Suppressor macrophage (primary cell): ENCODE data around the gene LUC7L3.

Source experiments
- DNase-seq, 4 experiments: peaks; one replicate each; pipeline ENCODE4 v3.0.0-alpha.2; 2020 to 2022

The LUC7L3 gene

GRCh38 chr17:50754521-50754920 is 35.1 kb downstream of the LUC7L3 start:
- DNase-seq, result no peak

- DNase-seq, result no peak
These were observed 39.1 kb downstream of the LUC7L3 start for GRCh38 chr17:50758524-50758923.

- DNase-seq, result no peak
These were observed 39.7 kb downstream of the LUC7L3 start for GRCh38 chr17:50758989-50759544.

- DNase-seq, result no peak
These were observed 42.8 kb downstream of the LUC7L3 start for GRCh38 chr17:50762177-50762576.

GRCh38 chr17:50763716-50764475 is 44.5 kb downstream of the LUC7L3 start:
- DNase-seq, result no peak

GRCh38 chr17:50764734-50765149 is 45.3 kb downstream of the LUC7L3 start:
- DNase-seq, result no peak

- DNase-seq, result peak; percentile 50 to 68 (median 62)
These were observed 46.2 kb downstream of the LUC7L3 start for GRCh38 chr17:50765454-50766221.

GRCh38 chr17:50766222-50767023 is 47.0 kb downstream of the LUC7L3 start:
- no peak for DNase-seq

GRCh38 chr17:50767030-50767429 is 47.6 kb downstream of the LUC7L3 start:
- no peak for DNase-seq

- DNase-seq, result no peak
These were observed 48.0 kb downstream of the LUC7L3 start, which contains the start of gene ANKRD40CL for GRCh38 chr17:50767446-50767845. ANKRD40CL (minus strand) TSS chr17:50767518; CDS start chr17:50766913, 605 bp downstream.

GRCh38 chr17:50768346-50768761 is 49.0 kb downstream of the LUC7L3 start:
- DNase-seq, result no peak

GRCh38 chr17:50769884-50770283 is 50.5 kb downstream of the LUC7L3 start:
- no peak for DNase-seq

- no peak for DNase-seq
These were observed 50.9 kb downstream of the LUC7L3 start for GRCh38 chr17:50770346-50770745.

- no peak for DNase-seq
These were observed 52.8 kb downstream of the LUC7L3 start for GRCh38 chr17:50771991-50772785.

GRCh38 chr17:50774225-50774803 is 54.9 kb downstream of the LUC7L3 start:
- no peak for DNase-seq

- no peak for DNase-seq
These were observed 56.5 kb downstream of the LUC7L3 start for GRCh38 chr17:50775926-50776325.

- DNase-seq, result no peak
These were observed 59.1 kb downstream of the LUC7L3 start for GRCh38 chr17:50778471-50778870.

GRCh38 chr17:50778988-50779387 is 59.6 kb downstream of the LUC7L3 start:
- DNase-seq, result no peak

GRCh38 chr17:50779747-50780353 is 60.4 kb downstream of the LUC7L3 start:
- no peak for DNase-seq

- peak in 1 of 4 experiments; percentile 24 for DNase-seq
These were observed 61.8 kb downstream of the LUC7L3 start for GRCh38 chr17:50781167-50781566.

GRCh38 chr17:50783193-50783660 is 63.8 kb downstream of the LUC7L3 start:
- DNase-seq, result peak; percentile 88 to 94 (median 91)
